HG03469 (cell line): ENCODE measurements around the gene SPANXA1.
"Not testable (repeated sequence)": the region's sequence is repeated elsewhere in the genome, so short reads cannot be mapped to it uniquely, and the experiment has no call there.

ENCODE experiments used
- ATAC-seq: cut with Tn5 transposase; IDR thresholded peaks from one replicate; pipeline ENCODE4 v1.9.1; 2021; ENCODE audit warnings: mild to moderate bottlenecking, moderate library complexity, moderate number of reproducible peaks; ENCODE audit not compliant: unreplicated experiment

SPANXA1 gene, protein sequence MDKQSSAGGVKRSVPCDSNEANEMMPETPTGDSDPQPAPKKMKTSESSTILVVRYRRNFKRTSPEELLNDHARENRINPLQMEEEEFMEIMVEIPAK

GRCh38 chrX:141584638-141585037 lies at the start of gene SPANXA1:
TSS of gene SPANXA1 (minus strand) at chrX:141584738. CDS start at chrX:141584678, 60 bp downstream.
- ATAC-seq, result not testable (repeated sequence)

DNA sequence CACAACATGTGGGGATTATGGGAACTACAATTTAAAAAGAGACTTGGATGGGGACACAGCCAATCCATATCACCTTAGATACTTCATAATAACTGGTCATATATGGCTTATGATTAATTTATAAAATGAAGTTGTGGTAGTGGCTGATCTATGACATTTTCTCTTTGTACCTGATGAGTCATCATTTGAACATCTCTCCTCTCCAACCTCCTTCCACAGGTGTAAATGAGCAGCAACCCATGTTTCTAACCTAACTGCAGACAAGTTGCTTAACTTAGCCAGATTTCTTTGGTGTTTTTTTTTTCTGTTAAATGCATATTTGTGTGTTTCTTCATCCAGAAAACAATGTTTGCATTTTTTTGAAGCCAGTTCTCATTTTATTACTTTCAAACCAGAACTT lies 47.6 kb upstream of the SPANXA1 start:
- no peak for ATAC-seq

DNA sequence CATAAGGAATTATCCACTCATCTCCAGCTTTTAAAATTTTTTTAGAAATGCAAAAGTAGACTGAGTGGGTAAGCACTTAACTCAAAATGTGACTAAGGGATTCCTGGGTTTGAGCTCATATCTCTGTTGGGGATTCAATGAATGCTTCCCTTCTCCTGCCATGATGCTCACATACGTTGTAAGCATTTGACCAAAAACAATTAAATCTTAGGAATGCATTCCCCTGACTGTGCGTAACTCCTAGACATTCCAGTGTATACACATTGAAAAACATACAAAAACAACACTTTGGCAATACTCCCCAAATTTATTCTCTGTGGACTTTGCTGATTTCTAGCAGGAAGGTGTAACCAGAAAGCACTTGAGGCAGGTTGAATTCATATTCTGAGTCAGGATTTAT lies 34.8 kb upstream of the SPANXA1 start:
- ATAC-seq, result no peak

- no peak for ATAC-seq
Observed at GRCh38 chrX:141609111-141609510, 24.6 kb upstream of the SPANXA1 start.

- ATAC-seq, result not testable (repeated sequence)
Observed at GRCh38 chrX:141589408-141589807, 4.9 kb upstream of the SPANXA1 start, which contains the start of gene SPANXA2. TSS of gene SPANXA2 (plus strand) at chrX:141589708. CDS start at chrX:141589768, 60 bp downstream.

DNA sequence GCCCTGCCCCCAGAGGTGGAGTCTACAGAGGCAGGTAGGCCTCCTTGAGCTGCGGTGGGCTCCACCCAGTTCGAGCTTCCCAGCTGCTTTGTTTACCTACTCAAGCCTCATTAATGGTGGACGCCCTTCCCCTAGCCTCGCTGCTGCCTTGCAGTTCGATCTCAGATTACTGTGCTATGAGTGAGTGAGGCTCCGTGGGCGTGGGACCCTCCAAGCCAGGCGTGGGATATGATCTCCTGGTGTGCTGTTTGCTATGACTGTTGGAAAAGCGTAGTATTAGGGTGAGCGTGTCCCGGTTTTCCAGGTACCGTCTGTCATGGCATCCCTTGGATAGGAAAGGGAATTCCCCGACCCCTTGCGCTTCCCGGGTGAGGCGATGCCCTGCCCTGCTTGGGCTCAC lies 42.0 kb downstream of the SPANXA1 start:
- not testable (repeated sequence) for ATAC-seq
